HG03460 (cell line): Measurements from ENCODE around the gene SLC7A6.

Source experiments
- ATAC-seq: cut with Tn5 transposase; IDR thresholded peaks from one replicate; pipeline ENCODE4 v1.9.1; 2021; ENCODE audit not compliant: unreplicated experiment

The SLC7A6 gene

GRCh38 chr16:68339214-68339613 lies 74.9 kb downstream of the SLC7A6 start:
- no peak for ATAC-seq

- ATAC-seq: no peak
Observed at GRCh38 chr16:68342620-68343019, 78.3 kb downstream of the SLC7A6 start.

- ATAC-seq: no peak
Observed at GRCh38 chr16:68343137-68343536, 78.8 kb downstream of the SLC7A6 start.

- ATAC-seq: no peak
Observed at GRCh38 chr16:68344252-68344651, 79.9 kb downstream of the SLC7A6 start.

- no peak for ATAC-seq
Observed at GRCh38 chr16:68345351-68345810, 81.1 kb downstream of the SLC7A6 start.

GRCh38 chr16:68345958-68346635 lies 81.8 kb downstream of the SLC7A6 start:
- ATAC-seq: no peak

GRCh38 chr16:68346892-68347480 lies 82.7 kb downstream of the SLC7A6 start:
- no peak for ATAC-seq

- ATAC-seq: no peak
Observed at GRCh38 chr16:68347605-68348004, 83.3 kb downstream of the SLC7A6 start.

- ATAC-seq: no peak
Observed at GRCh38 chr16:68348639-68349445, 84.5 kb downstream of the SLC7A6 start.

- ATAC-seq: no peak
Observed at GRCh38 chr16:68349838-68350410, 85.6 kb downstream of the SLC7A6 start.

- no peak for ATAC-seq
Observed at GRCh38 chr16:68350813-68351350, 86.6 kb downstream of the SLC7A6 start.
